ENCODE results near the gene C11orf24.
"Not testable (repeated sequence)": the region's sequence is repeated elsewhere in the genome, so short reads cannot be mapped to it uniquely, and the experiment has no call there.

C11orf24 gene

DNA sequence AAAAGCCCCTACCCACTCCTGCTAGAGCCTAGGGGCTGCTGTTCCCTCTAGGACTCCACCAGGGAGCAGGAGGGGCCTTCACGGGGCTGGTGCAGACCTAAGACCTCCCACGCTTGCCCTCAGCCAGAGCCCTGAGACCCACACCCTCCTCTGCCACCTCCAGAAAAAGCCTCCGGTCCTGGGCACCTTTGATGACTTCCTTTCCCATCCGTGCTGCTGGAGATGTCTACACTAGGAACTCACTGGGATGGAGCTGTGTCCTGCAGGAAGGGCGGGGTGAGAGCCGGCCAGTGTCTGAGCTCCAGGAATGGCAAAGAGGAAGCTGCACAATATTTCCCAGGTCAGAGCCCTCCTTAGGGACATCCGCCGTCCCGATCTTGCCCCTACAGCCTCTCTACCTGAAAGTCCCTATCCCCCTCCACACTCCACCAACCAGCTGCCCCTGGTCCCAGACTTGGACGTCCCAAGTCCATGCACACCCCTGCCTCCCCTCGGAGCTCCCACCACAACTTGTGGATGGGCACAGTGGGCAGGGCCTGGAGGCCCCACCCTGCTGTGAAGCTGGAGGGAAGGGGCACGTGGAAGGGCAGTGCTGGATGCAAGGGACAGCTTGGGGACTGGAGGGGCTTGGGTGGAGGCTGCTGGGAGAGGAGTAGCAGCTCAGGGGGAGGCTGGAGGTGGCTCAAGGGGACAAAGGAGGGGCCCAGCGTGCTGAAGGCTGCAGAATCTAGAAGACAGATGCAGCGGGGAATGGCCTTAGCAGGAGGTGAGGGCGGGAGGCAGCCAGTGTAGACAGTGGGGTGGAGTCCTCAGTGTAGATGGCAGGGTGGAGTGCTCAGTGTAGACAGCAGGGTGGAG is 27.1 kb upstream of the C11orf24 start:
- DNase-seq: no peak

DNA sequence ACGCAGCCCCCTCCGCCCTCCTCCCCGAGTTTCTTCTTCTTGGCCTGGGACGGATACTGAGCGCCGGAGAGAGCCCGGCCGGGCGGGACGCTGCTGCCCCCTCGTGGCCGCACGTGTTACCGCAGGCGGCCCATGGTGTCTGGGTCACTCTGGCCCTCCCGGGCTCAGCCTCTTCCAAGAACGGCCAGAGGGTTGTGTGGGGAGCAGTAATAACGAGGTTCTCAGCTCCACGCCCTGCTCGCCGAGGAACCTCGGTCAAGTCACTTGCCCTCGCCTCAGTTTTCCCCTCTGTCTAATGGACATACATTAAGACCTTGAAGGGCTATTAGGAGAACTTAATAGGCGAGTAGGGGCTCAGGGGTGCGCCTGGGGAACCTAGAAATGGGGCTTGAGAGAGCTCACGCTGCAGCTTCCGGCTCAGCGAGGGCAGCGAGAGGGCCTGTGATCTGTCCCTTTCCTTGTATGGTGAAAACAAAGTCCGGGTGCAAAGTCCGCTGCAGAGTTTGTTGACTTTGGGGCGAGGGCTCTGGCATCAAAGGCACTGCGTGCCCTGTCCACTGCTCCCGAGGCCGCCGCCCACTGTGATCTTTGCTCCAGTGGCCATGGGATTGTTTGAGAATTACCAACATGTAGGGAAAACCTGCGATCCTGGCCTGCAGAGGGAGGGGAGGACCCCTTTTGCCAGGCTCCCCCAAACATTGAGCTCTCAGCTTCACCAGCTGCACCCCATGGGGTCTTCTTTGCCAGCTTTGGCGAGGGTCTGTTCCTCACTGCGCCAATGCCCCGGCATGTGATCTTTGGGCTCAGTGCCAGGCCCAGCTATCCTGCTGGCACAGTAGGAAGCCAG is 26.3 kb upstream of the C11orf24 start:
- DNase-seq: peak; percentile 80

DNA sequence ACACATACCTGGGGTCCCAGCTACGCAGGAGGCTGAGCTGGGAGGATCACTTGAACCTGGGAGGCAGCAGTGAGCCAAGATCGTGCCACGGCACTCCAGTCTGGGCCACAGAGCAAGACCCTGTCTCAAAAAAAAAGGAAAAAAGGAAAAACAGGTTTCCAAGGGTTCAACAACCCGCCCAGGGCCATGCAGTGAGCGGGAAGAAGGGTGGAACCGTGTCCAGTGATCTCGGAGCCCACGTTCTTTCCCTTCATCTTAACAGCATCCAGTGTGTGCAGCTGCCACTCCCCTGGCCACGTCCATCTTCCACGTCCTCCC is 25.7 kb upstream of the C11orf24 start:
- no peak for DNase-seq

DNA sequence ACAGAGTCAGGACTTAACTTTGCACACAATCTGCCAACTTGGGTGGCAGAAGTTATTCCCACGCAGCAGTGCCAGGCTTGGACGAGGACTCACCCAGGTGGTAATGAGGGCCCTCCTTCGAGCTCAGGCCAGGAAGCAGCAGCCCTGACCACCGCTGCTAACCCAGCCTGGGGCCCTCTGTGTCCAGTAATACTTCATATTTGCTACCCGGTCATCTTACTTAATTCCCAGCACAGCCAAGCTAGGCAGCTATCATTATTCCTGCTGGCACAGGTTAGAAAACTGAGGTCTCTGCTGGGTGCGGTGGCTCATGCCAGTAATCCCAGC is 25.2 kb upstream of the C11orf24 start:
- no peak for DNase-seq

DNA sequence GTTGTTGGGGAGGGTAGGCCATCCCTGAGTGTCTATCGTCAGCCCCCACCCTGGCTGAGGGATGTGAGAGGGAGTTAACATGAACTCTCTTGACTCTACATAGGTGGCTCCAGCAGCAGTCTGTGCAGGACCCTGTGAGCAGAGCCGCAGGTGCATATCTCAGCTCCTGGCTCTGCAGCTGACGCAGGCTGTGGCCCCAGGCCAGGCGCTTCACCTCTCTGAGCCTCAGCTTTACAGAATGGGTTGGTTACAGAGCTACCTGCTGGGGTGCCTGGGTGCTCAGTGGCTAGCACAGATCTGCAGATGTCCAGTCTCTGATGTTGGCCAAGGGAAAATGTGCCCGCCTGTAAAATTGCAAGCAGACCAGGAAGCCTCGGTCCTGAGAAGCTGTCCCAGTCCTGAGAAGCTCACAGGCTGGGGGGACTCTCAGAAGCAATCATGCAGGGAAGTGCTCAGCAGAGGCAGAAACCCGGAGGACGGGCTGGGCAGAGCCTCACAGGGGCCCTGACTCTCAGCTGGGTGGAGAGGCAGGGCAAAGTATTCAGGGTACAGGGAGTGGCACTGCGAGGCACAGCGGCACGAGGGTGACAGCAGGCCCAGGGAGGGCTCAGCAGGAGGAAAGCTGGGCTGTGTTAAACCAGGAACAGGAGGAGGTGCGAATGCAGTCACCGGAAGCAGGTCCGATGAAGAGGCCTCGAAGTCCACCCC is 24.7 kb upstream of the C11orf24 start:
- no peak for DNase-seq

DNA sequence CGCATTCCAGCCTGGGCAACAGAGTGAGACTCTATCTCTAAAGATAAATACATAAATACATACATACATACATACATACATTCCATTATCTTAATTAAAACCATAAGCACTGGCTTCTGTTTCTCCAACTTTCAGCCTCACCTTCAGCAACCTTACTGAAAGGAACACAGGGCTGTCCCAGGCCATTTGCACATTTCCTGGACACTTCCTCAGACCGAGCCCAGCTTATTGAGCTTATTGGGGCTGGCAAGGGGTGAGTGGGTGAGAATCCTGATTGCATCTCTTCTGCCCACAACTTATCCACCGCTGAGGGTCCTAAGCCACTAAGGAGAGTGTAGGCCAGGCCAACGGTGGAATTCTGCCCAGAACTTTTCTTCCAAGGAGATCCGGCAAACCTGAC is 24.2 kb upstream of the C11orf24 start:
- no peak for DNase-seq

DNA sequence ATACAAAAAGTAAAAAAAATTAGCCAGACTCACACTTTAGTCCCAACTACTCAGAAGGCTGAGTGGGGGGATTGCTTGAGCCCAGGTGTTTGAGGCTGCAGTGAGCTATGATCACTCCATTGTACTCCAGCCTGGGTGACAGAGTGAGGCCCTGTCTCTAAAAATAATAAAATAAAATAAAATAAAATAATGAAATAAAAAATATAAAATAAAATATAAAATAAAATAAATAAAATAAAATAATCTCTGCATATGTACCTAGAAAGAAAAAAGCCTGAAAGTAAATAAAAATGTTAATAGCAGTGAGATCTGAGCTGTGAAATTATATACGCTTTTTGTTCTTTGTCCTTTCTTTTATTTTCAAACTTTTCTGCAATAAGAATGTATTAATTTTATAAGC is 23.5 kb upstream of the C11orf24 start:
- DNase-seq: no peak

DNA sequence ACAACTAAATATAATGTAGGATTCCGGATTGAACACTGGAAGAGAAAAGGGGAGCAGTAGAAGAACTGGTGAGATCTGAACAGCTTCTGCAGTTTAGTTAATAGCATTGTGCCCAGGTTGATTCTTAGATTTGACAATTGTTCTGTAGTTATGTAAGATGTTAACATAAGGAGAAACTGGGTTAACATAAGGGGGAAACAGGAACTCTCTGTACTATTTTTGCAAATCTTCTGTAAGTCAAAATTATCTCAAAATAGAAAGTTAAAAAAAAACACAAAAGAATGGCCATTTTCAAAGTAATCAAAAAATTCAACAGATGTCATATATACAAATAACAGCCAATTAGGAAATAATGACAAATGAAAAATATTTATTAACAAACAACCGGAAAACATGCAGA is 21.9 kb upstream of the C11orf24 start:
- no peak for DNase-seq

DNA sequence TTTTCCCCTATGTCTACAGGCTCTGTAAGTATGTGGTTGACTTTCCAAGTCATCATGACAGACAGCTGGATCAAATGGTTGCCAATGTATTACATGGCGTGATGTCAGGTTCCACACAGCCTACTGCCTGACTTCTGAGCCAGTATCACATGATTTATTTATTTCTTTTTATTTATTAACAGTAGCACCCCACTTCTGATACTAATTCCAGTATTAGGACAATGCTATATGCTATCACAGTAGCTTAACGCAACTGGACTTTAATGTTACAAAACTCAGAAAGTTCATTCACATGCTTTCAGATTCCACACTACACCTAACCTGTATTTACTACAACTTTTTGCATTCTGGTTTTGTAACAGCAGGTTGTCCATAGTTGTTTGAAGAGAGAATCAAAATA is 17.7 kb upstream of the C11orf24 start:
- DNase-seq: no peak

DNA sequence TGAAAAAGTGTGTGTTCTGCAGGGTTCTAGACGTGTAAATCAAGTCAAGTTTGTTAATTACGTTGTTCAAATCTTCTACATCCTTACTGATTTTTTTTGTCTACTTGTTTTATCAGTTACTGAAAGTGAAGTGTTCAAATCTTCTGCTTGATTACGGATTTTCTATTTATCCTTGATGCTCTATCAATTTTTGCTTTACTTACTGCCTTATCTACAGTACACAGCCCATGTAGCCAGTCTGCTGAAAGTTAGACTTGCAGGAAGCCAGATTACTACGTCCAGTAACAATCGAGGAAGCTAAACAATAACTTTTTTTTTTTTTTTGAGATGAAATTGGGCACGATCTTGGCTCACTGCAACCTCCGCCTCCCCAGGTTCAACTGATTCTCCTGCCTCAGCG is 15.6 kb upstream of the C11orf24 start:
- peak; percentile 68 for DNase-seq

DNA sequence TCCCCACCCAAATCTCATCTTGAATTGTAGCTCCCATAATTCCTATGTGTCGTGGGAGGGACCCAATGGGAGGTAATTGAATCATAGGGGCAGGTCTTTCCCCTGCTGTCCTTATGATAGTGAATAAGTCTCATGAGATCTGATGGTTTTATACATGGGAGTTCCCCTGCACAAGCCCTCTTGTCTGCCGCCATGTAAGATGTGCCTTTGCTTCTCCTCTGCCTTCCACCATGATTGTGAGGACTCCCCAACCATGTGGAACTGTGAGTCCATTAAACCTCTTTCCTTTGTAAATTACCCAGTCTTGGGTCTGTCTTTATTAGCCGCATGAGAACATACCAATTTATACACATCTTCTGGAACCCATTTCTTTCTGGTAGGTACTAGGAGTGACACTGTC is 12.8 kb upstream of the C11orf24 start:
- DNase-seq: not testable (repeated sequence)

DNA sequence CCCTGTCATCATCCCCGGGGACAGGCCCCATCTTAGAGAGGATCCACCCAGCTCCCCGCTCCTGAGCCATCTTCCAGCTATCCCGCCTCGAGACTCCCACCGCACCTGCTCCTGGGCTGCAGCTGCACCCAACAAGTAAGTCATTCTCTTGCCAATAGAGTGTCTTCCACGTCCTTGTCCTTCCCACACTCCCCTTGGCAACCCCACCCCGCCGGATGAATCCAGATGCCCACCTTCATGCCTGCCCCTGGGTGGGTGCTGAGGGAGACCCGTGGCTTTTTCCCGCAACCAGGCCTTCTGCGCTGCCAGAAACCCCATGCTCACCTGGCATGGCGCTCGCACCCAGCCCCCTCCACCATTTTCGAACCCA is 11.1 kb upstream of the C11orf24 start:
- DNase-seq: no peak

DNA sequence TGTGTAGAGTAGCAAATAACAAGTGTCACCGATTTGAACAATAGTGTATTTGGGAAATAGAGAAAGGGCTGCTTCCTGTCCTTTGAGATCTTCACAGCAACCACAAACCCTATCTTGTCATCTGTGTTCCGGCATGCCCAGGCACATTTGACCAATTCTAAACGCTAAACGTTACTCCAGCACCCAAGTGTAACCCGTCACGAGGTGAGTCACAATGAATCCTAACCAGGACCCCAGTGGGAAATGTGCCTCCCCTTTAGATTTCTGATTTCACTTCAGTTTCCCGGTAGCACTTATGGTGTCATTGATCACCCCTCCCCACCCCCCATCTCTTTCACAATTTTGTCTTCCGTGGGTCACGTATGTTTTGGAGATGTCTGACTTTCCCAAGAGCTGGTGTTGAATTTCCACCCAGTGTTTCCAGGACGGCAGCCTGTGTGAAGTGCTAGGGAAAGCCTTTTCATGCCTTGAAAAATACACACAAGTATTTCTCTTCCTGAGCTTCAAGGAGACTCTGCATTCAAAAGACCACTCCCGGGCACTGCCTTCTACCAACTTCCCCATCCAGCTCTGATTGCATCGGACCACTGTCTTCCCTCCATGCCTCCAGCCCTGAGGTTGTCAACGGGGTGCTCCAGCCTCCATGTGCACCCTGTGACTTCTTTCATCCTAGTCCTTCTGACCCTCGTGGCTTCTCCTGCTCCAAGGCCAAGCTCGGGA is 10.5 kb upstream of the C11orf24 start:
- DNase-seq: peak; percentile 89

DNA sequence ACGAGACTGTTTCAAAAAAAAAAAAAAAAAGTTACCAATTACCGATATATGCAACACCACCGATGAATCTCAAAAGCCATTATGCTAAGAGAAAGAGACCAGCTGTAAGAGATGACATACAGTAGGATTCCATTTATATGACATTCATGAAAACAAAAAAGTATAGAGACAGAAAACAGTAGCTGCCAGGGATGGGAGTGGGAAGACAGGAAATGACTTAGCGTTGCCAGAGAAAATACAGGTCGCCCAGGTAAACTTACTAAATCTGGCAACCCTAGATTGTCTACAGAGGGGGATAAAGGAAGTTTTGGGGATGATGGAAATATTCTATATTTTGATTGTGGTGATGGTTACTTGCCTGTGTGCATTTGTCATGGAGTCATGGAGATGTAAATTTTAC is 7.9 kb upstream of the C11orf24 start:
- DNase-seq: no peak

DNA sequence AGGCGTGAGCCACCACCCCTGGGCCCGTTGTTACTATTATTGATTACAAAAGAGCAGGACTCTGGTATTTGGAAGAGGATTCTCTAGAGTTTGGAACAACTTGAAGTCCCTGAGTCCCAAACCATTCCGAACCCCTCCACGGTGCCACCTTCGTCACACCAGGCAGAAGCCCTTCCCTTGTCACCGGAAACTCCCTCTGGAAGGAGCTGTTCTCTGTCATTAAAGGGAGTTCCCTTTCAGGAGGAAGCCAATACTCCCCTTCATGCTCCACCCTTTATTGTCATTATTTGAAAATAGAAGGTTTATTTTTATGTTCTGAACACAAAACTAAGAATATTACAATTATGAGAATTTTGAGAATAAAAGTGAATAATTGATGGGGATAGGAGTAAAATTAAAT is 5.1 kb upstream of the C11orf24 start:
- no peak for DNase-seq

DNA sequence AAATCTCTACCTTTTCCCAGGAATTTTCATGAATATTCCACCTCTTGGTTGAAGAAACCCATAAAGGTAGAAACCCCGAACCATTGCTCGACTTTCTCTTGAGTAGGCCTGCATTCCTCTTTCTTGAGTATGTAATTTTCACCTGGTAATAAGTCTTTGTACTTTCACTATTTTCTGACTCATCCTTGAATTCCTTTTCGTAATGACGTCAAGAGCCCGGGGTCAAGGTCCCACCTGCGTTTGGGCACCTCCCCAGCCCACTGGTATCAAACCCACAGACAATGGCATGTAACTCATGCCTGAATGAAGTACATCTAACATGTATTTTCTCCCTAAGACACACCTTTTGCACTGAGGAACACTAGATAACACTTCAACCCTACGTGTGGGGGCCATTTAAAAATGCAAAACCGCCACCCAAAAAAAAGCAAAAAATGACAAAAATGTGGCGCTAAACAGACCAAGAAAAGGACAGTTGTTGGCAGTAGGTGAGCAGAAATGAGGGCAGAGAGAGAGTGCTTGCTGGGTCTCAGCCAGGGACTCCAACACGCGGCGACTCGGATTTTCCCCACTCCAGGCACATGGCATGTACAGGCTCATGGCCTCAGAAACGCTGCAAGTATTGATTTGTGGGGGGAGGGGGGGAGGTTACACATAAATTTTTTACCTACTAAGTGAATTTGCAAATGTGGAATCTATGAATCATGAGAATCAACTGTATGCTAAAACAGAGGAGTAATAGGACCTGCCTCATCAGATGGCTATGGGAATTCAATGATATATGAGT is 4.1 kb upstream of the C11orf24 start:
- DNase-seq: no peak

DNA sequence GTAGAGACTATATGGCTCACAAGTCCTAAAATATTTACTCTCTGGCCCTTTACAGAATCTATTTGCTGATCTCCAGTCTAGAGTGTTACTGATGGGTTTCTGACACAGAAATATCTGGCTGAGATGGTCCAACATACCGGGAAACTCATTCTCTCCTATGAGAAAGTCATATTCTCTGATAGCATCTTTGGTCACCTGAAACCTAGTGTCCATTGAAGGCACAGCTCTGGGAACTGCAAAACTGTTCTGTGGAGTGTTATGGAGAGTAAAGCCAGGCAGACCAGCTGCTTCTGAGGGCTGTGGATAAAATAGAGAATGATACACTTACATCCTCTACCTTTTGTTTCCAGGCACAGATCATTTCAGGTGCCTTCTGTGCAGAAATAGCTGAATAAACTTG is 2.5 kb upstream of the C11orf24 start:
- DNase-seq: no peak

DNA sequence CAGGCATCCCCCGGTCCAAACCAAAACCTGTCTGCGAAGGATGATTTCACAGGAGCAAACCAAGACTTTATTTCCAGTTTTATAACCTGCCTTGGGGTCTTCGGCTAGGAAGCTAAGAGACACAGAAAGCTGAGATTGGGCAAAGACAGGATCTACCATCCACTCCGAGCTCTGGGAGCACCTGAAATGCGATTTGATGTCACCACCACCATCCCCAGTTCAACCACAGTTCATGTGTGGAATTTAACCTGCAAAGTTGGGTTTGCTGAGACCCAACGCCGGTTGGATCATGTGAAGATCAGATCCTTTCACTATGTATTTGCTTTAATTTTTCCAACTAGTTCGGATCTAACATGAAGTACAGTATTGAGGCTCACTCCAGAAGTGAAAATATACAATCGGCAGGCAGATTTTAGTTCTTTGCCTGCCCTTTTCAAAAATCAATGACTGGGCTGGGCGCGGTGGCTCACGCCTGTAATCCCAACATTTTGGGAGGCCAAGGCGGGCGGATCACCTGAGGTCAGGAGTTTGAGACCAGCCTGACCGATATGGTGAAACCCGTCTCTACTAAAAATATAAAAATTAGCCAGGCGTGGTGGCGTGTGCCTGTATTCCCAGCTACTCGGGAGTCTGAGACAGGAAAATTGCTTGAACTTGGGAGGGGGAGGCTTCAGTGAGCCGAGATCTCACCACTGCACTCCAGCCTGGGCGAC is 1.4 kb upstream of the C11orf24 start:
- no peak for DNase-seq

DNA sequence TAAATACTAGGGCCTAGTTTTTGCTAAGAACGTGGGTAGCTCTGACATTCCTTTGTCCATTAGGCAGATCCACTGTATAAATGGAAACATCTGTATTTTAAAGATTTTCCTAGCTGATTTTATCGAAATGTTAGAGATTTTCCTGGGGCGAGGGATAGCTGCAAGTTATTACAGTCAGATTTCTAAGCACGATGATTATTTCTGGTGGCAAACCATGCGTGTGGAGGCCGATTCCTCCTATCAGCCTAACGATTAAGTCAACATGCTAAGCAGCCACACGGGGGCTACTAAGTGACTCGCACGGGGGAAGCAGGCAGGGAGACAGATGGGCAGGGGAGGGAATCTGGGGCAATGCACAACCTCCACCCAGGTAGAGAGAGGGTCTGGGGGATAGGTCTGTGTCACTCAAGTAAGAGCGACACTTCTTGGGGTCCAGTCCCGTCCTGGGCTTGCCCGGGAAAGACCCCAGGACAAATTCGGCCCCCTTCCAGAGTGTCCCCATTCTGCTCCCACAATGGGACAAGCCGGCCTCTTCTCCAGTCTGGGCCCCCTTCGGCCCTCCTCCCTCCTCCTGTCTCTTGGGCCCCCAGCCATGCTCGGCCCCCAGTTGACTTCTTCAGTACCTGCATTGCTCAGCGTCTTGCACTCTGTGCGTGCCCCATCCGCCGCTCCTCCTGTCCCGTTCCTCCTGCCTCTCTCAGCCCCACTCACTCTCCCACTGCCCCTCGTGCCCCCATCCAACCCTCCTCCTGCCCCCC is 571 bp downstream of the C11orf24 start:
- peak; percentile 95 for DNase-seq

DNA sequence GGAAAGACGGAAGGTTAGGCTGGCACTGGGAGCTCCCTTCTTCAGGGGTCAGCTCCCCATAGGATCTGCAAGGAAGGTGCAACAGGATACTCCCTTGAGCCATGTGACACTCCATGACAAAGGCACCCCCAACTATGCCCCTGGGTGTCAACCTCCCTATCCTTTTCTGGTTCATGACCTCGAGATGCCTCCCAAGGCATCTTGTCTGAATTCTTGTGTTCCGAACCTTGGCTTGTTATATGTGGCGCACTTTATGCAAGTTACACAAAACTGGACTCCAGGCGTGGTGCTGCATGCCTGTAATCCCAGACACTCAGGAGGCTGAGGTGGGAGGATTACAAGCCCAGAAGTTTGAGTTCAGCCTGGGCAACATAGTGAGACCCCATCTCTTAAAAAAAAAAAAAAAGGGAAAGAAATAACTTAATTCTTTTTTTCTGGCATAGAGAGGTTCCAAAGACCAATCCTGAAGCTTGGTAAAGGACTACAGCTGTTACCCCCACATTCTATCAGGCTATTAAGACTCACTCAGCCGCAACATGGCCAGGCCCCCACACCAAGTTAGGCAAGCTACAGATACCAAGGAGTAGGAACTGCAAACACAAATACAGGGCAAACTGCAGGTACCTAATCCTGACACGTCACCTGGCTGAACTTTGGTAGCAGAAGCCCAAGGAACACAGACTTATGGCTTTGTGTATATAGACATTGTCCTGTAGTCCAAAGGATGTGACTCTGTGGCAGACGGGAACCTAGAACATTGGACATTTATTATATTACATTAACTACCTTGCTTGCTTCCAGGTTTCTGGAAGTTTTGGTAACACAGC is 1.4 kb downstream of the C11orf24 start:
- DNase-seq: no peak
